CD4-positive, alpha-beta memory T cell (primary cell): ENCODE results near the gene FCAMR. TPM values are rescaled to one million over a fixed set of nuclear protein-coding genes. Genes with fewer than 3 reads are reported as not detected.

Experiments used
- CTCF ChIA-PET: fragments of 350-600 bp; sonication (Branson Sonifier 250); formaldehyde crosslinking; loops from one replicate; lab custom pipeline; 2021; ENCODE audit warnings: inconsistent platforms; ENCODE audit not compliant: partially characterized antibody; lab: Charles Lee
- POLR2A ChIA-PET: fragments of 350-600 bp; sonication (Branson Sonifier 250); formaldehyde crosslinking; loops from one replicate; lab custom pipeline; 2021; ENCODE audit not compliant: partially characterized antibody; lab: Charles Lee
- DNase-seq, 5 donors: peaks; one replicate each; pipeline versions ENCODE4 v3.0.0 to v3.0.0-alpha.2; 2020 to 2022; ENCODE audit warnings: mixed read lengths in 1 of 5
- H3K27ac ChIP-seq: one replicate; pipeline ENCODE4 v1.7.0; 2013; ENCODE audit warnings: low read depth, low read length
- H3K27me3 ChIP-seq: 2 replicates; pipeline ENCODE4 v1.7.0; 2013; ENCODE audit warnings: mild to moderate bottlenecking, low read length, moderate library complexity; ENCODE audit not compliant: insufficient read depth
- H3K36me3 ChIP-seq: 2 replicates; pipeline ENCODE4 v1.7.0; 2013; ENCODE audit warnings: mild to moderate bottlenecking, low read length, moderate library complexity; ENCODE audit not compliant: insufficient read depth
- H3K4me1 ChIP-seq: 2 replicates; pipeline ENCODE4 v1.7.0; 2013; ENCODE audit warnings: mild to moderate bottlenecking, low read length, moderate library complexity; ENCODE audit not compliant: insufficient read depth
- H3K4me3 ChIP-seq, 2 donors: one replicate each; pipeline ENCODE4 v1.7.0; 2013; ENCODE audit warnings: low read length in 2 of 2, mild to moderate bottlenecking in 1 of 2
- H3K9me3 ChIP-seq, 2 donors: one replicate each; pipeline ENCODE4 v1.7.0; 2013; ENCODE audit warnings: low read length in 2 of 2, control low read depth in 1 of 2; ENCODE audit not compliant: control insufficient read depth in 1 of 2
- H3K27ac Mint-ChIP-seq, 7 donors: one replicate each; pipeline ENCODE4 v1.8.0; 2020 to 2021; ENCODE audit warnings: mixed read lengths in 7 of 7, mild to moderate bottlenecking in 6 of 7, inconsistent platforms in 3 of 7, moderate library complexity in 3 of 7
- H3K27me3 Mint-ChIP-seq, 2 donors: one replicate each; pipeline ENCODE4 v1.8.0; 2020 to 2021; ENCODE audit warnings: mixed read lengths in 2 of 2
- H3K36me3 Mint-ChIP-seq, 2 donors: one replicate each; pipeline ENCODE4 v1.8.0; 2020 to 2021; ENCODE audit warnings: mixed read lengths in 2 of 2, inconsistent platforms in 1 of 2, mild to moderate bottlenecking in 1 of 2
- H3K4me1 Mint-ChIP-seq, 4 donors: one replicate each; pipeline ENCODE4 v1.8.0; 2020 to 2021; ENCODE audit warnings: mixed read lengths in 4 of 4, mild to moderate bottlenecking in 1 of 4
- H3K4me3 Mint-ChIP-seq, 8 donors: one replicate each; pipeline ENCODE4 v1.8.0; 2020 to 2021; ENCODE audit warnings: mixed read lengths in 8 of 8, mild to moderate bottlenecking in 7 of 8, moderate library complexity in 6 of 8, inconsistent platforms in 3 of 8
- H3K9me3 Mint-ChIP-seq, 8 donors: one replicate each; pipeline ENCODE4 v1.8.0; 2020 to 2021; ENCODE audit warnings: mixed read lengths in 8 of 8, mild to moderate bottlenecking in 5 of 8, inconsistent platforms in 3 of 8, moderate library complexity in 1 of 8
- intact Hi-C: fragments of 100-400 bp; cut with micrococcal nuclease; formaldehyde crosslinking; loops from one replicate; pipeline ENCODE4 v1.15.1; 2023
- polyA plus RNA-seq, 2 donors: library from polyadenylated mRNA; unstranded; fragments of 300-500 nt; fragmentation: Illumina TruSeq; gene quantifications; one replicate each; pipeline ENCODE4 v1.2.3, GENCODE V29; 2021
- total RNA-seq, 2 experiments: library from RNA; stranded (reverse); gene quantifications; one replicate each; pipeline ENCODE4 v1.2.3, GENCODE V29; 2021

Gene FCAMR
- total and polyA plus RNA-seq, 4 experiments from 2014 or later, result not detected

DNA sequence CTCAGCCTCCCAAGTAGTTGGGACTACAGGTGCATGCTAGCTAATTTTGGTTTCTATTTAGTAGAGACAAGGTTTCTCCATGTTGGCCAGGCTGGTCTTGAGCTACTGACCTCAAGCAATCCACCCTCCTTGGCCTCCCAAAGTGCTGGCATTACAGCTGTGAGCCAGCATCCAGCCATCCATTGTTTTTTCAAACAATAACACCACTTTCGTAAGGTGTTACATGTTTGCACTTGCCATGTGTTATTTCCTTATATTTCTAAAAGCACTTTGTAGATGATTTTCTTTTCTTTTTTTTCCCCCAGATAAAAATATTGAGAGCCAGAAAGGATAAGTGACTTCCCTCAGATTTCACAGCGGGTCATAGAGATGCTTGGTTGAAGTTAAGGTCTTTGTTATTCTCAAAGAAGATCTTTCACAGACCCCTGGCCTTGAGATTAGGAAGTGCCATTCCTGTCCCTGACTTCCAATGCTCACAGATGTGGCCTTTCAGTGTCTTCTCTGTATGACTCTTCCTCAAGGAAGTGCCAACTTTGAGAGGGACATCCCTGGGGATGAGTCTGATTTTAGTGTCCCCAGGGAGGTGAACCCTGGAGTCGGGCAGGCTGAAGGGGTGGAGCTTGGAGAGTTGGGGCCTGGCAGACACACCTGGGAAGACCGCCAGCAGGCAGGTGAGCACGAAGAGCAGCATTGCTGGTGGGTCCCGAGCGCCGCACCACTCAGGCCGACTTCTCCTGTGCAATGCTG, 30.2 kb downstream of the FCAMR start:
- Mint-ChIP-seq H3K9me3 (no peaks in the 10 kb centered on the region), H3K4me3 (no peak overlapping the region), H3K36me3 (no peaks in the 10 kb centered on the region), H3K27ac (no peak overlapping the region), H3K27me3 (peaks cover 4 to 10% of the 10 kb centered on the region in 2 donors), H3K4me1 (no peaks in the 10 kb centered on the region)
- DNase-seq, result no peak
- CTCF ChIA-PET, result interaction anchor here (0.7 to 2.6 kb wide), 5 partner anchors 28 to 214 kb away, joined by 3 to 11 read pairs (median 3); partner anchors contain the start of gene IL20
- H3K9me3 ChIP-seq, result no peaks in the 10 kb centered on the region
- H3K4me1 ChIP-seq, result no peaks in the 10 kb centered on the region
- H3K27me3 ChIP-seq, result no peaks in the 10 kb centered on the region
- H3K4me3 ChIP-seq, result no peak overlapping the region
- intact Hi-C loops, result no loop called here
- POLR2A ChIA-PET, result no interaction called here
- no peak overlapping the region for H3K27ac ChIP-seq
- no peaks in the 10 kb centered on the region for H3K36me3 ChIP-seq

DNA sequence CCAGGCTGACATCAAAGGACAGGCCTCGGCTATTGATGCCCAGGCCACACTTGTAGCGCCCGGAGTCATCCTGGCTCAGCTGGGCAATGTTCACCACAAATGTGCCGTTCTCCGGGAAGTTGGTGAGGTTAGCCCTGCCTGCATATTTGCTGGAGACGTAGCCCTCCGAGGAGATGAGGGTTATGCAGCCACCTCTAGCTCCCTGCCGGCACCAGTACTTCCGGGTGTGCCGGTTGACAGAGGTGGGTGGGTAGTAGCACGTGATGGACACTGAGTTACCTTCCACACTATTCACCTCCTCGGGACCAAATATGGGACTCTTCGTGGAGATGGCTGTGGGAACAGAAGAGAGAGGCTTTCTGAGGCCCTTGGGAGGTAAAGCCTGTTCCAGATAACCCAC, 31.1 kb downstream of the FCAMR start:
- no peak overlapping the region for H3K27ac Mint-ChIP-seq
- no peaks in the 10 kb centered on the region for H3K9me3 Mint-ChIP-seq
- CTCF ChIA-PET, result interaction anchor here (1.0 to 2.6 kb wide), 3 partner anchors 27 to 72 kb away, joined by 3 to 11 read pairs (median 3); no protein-coding TSS in a partner anchor
- H3K36me3 Mint-ChIP-seq, result no peaks in the 10 kb centered on the region
- Histone ChIP-seq H3K36me3 (no peaks in the 10 kb centered on the region), H3K27ac (no peak overlapping the region), H3K4me3 (no peak overlapping the region), H3K4me1 (no peaks in the 10 kb centered on the region), H3K27me3 (no peaks in the 10 kb centered on the region), H3K9me3 (no peaks in the 10 kb centered on the region)
- intact Hi-C loops, result no loop called here
- DNase-seq, result no peak
- H3K4me3 Mint-ChIP-seq, result no peak overlapping the region
- H3K27me3 Mint-ChIP-seq, result peaks cover 3 to 4% of the 10 kb centered on the region in 2 donors
- POLR2A ChIA-PET, result no interaction called here
- no peaks in the 10 kb centered on the region for H3K4me1 Mint-ChIP-seq

DNA sequence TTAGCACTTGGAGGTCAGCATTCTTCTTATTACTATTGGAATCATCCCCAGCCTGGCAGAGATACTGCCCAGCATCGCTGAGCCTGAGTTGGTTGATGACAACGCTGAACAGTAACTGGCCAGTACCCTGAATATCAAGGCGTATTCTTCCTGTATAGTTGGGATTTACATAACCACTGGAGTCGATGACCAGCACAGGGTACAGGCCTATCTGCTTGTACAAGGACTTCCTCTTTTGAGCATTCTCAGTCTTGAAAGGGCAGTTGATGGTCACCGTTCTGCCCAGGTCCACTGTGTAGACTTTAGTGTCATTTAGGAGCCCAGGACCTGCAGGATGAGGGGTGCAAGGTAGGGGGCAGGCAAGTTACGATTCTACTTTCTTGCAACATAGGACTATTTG, 32.8 kb downstream of the FCAMR start:
- no peaks in the 10 kb centered on the region for H3K27me3 ChIP-seq
- Mint-ChIP-seq H3K9me3 (no peaks in the 10 kb centered on the region), H3K4me1 (peaks cover 5 to 11% (median 6%) of the 10 kb centered on the region in 4 donors), H3K36me3 (no peaks in the 10 kb centered on the region), H3K4me3 (no peak overlapping the region), H3K27ac (peak overlapping the region in 1 of 7 donors; percentile 31), H3K27me3 (no peaks in the 10 kb centered on the region)
- H3K9me3 ChIP-seq, result no peaks in the 10 kb centered on the region
- ChIA-PET POLR2A (no interaction called here), CTCF (interaction anchor here (6.6 to 13.7 kb wide), 4 partner anchors 8 to 130 kb away, joined by 62 to 477 read pairs (median 94); partner anchors contain the start of genes FCMR and PIGR)
- intact Hi-C loops, result no loop called here
- H3K4me1 ChIP-seq, result peaks cover 7% of the 10 kb centered on the region
- no peak overlapping the region for H3K4me3 ChIP-seq
- no peak overlapping the region for H3K27ac ChIP-seq
- no peaks in the 10 kb centered on the region for H3K36me3 ChIP-seq
- DNase-seq, result no peak

DNA sequence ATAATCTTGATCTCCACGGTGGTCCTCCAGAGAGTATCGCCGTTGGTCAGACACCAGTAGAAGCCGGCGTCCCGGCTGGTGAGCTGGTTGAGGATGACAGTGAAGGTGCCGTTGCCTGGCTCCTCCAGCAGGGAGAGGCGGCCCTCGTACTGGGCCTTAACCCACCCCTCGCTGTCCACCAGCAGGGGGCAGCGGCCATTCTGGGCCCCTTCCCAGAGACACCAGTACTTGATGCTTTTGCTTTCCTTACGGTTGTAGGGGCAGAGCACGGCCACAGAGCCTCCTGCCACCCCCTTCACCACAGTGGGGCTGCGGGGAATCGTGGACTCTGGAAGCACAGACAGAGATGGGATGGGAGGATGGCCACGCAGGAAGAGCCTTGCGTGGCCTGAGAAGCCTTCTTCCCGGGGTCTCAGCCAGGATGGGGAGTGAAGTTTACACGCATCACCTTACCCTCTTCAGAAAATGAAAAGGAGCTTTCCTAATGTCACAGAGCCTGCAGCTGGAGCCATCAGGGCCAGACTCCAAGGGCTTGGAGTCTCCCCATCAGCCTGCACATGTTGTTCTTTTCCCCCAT, 34.7 kb downstream of the FCAMR start:
- intact Hi-C loops, result no loop called here
- ChIA-PET POLR2A (interaction anchor here (0.5 to 1.2 kb wide), 3 partner anchors 16 to 23 kb away, joined by 3 to 5 read pairs (median 3); no protein-coding TSS in a partner anchor), CTCF (interaction anchor here (1.1 to 13.7 kb wide), 16 partner anchors 7 to 232 kb away, joined by 3 to 477 read pairs (median 11); partner anchors contain the start of genes FCMR, IL20 and PIGR)
- Mint-ChIP-seq H3K27me3 (no peaks in the 10 kb centered on the region), H3K36me3 (no peaks in the 10 kb centered on the region), H3K4me3 (no peak overlapping the region), H3K27ac (no peak overlapping the region), H3K4me1 (peaks cover 9 to 25% (median 19%) of the 10 kb centered on the region in 4 donors), H3K9me3 (no peaks in the 10 kb centered on the region)
- Histone ChIP-seq H3K27ac (no peak overlapping the region), H3K36me3 (no peaks in the 10 kb centered on the region), H3K9me3 (no peaks in the 10 kb centered on the region), H3K4me3 (no peak overlapping the region), H3K27me3 (no peaks in the 10 kb centered on the region), H3K4me1 (peaks cover 14% of the 10 kb centered on the region)
- peak in 1 of 5 donors; percentile 30 for DNase-seq

DNA sequence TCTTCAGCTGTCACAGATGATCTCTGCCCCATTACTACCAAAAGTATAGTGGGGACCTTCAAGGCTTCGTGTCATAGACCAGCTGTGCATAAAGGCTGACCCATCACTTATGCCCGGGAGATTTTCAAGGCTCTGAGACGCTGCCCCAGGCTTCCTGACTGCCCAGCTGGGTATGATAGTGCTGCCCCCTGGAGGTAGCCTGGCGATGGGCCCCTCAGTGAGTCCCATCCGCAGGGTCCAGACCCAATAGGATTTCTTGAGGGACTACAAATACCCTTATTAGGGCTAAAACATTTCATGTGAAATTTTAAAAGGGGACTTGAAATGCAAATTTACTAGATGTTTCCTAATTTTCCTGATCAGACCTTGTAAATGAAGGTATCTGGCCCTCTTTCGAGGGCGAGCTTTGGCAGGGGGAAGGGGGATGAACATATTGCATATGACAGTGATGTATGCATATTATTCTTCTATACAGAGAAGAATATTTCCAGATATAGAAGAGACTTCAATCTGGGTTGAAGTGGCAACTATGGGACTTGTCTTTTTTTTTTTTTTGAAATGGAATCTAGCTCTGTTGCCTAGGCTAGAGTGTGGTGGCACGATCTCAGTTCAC, 36.8 kb downstream of the FCAMR start:
- no peaks in the 10 kb centered on the region for H3K36me3 Mint-ChIP-seq
- ChIA-PET POLR2A (interaction anchor here (0.6 to 8.7 kb wide), 9 partner anchors 16 to 199 kb away, joined by 3 to 179 read pairs (median 8); partner anchors contain the start of gene FCMR), CTCF (interaction anchor here (0.6 to 13.7 kb wide), 50 partner anchors 8 to 260 kb away, joined by 3 to 477 read pairs (median 4); partner anchors contain the start of genes FCAMR, FCMR, IL20 and IL24)
- peak overlapping the region in 6 of 7 donors; percentile 15 to 77 (median 58) for H3K27ac Mint-ChIP-seq
- H3K4me3 Mint-ChIP-seq, result no peak overlapping the region
- intact Hi-C loops, result loop anchor here (1.0 to 5.0 kb wide), 7 partner anchors 10 to 207 kb away; partner anchors contain the start of gene IL20
- no peaks in the 10 kb centered on the region for H3K27me3 ChIP-seq
- no peak overlapping the region for H3K27ac ChIP-seq
- no peaks in the 10 kb centered on the region for H3K9me3 ChIP-seq
- H3K4me1 Mint-ChIP-seq, result peaks cover 22 to 38% (median 31%) of the 10 kb centered on the region in 4 donors
- no peaks in the 10 kb centered on the region for H3K36me3 ChIP-seq
- H3K9me3 Mint-ChIP-seq, result no peaks in the 10 kb centered on the region
- peak; percentile 54 to 69 (median 63) for DNase-seq
- H3K4me3 ChIP-seq, result no peak overlapping the region
- no peaks in the 10 kb centered on the region for H3K27me3 Mint-ChIP-seq
- peaks cover 26% of the 10 kb centered on the region for H3K4me1 ChIP-seq

DNA sequence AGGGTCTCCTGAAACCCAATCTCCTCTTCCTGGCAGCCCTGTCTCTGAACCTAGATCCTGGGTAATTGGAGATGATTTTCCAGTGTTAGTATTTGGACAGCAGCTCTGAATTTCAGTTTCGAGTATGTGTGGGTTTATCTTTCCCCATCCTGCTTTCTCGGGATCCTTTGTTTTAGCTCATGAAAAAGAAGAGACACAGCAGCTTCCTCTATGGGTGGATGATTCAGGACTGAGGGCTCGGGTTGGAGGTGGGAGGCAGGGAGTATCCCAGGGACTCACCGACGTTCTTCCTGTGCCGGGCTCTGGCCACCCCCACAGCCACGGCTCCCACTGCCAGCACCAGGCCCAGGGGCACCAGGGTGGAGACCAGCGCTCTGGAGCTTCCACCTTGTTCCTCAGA, 38.1 kb downstream of the FCAMR start:
- no peaks in the 10 kb centered on the region for H3K36me3 ChIP-seq
- peaks cover 32% of the 10 kb centered on the region for H3K4me1 ChIP-seq
- Mint-ChIP-seq H3K9me3 (no peaks in the 10 kb centered on the region), H3K27me3 (no peaks in the 10 kb centered on the region), H3K4me3 (no peak overlapping the region), H3K36me3 (no peaks in the 10 kb centered on the region), H3K27ac (peak overlapping the region in 1 of 7 donors; percentile 88), H3K4me1 (peaks cover 22 to 48% (median 32%) of the 10 kb centered on the region in 4 donors)
- H3K4me3 ChIP-seq, result no peak overlapping the region
- H3K27ac ChIP-seq, result no peak overlapping the region
- CTCF ChIA-PET, result interaction anchor here (0.9 to 13.7 kb wide), 27 partner anchors 14 to 223 kb away, joined by 3 to 477 read pairs (median 8); partner anchors contain the start of genes FCAMR, FCMR, IL20 and IL24
- no peaks in the 10 kb centered on the region for H3K9me3 ChIP-seq
- no peaks in the 10 kb centered on the region for H3K27me3 ChIP-seq
- intact Hi-C loops, result loop anchor here (5.0 kb wide), 1 partner anchor 50 kb away; no protein-coding TSS in a partner anchor
- no peak for DNase-seq
- POLR2A ChIA-PET, result interaction anchor here (0.8 to 8.7 kb wide), 6 partner anchors 15 to 174 kb away, joined by 3 to 179 read pairs (median 10); partner anchors contain the start of gene FCMR
